DLD1 (cell line): ENCODE data around the gene DDAH1.

ENCODE experiments used
- in situ Hi-C: cut with HindIII; loops from 2 replicates; pipeline ENCODE4 v1.10.0; 2017; ENCODE audit warnings: low sequenced_read_pairs

Gene DDAH1

GRCh38 chr1:85280636-85281035 is 184.3 kb downstream of the DDAH1 start:
- in situ Hi-C loops: no loop called here

GRCh38 chr1:85279458-85280080 is 185.4 kb downstream of the DDAH1 start:
- in situ Hi-C loops: no loop called here

GRCh38 chr1:85278853-85279314 is 186.1 kb downstream of the DDAH1 start:
- in situ Hi-C loops: no loop called here

GRCh38 chr1:85277802-85278201 is 187.2 kb downstream of the DDAH1 start:
- in situ Hi-C loops: no loop called here

- in situ Hi-C loops: no loop called here
Measured at GRCh38 chr1:85276978-85277639, 187.8 kb downstream of the DDAH1 start.

- in situ Hi-C loops: no loop called here
Measured at GRCh38 chr1:85276215-85276977, 188.6 kb downstream of the DDAH1 start, which contains the start of gene BCL10. TSS of gene BCL10 (minus strand) at chr1:85276632. CDS start at chr1:85276352, 280 bp downstream.

- in situ Hi-C loops: no loop called here
Measured at GRCh38 chr1:85275701-85276214, 189.2 kb downstream of the DDAH1 start.

GRCh38 chr1:85274969-85275453 is 189.9 kb downstream of the DDAH1 start:
- in situ Hi-C loops: no loop called here

- in situ Hi-C loops: no loop called here
Measured at GRCh38 chr1:85273397-85273796, 191.6 kb downstream of the DDAH1 start.

- in situ Hi-C loops: no loop called here
Measured at GRCh38 chr1:85268801-85269585, 196.0 kb downstream of the DDAH1 start.
